ENCODE results near the gene NUP85. TPM values are rescaled to one million over a fixed set of nuclear protein-coding genes. Genes with fewer than 3 reads are reported as not detected.

NUP85 gene
- total RNA-seq, 3 donors from 2014 or later: 37.1 to 40.2 (median 37.7) TPM

DNA sequence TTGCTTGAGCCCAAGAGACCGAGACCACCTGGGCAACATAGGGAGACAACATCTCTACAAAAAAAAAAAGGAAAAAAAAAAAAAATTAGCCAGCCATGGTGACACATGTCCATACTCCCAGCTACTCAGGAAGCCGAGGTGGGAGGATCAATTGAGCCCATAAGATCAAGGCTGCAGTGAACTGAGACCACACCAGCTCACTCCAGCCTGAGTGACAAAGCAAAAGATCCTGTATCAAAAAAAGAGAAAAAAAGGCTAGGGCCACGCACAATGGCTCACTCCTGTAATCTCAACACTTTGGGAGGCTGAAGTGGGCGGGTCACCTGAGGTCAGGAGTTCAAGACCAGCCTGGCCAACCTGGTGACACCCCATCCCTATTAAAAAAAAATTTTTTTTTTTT lies 36.5 kb upstream of the NUP85 start:
- Histone ChIP-seq H3K27ac (no peak overlapping the region), H3K4me3 (no peak overlapping the region), H3K9me3 (no peaks in the 10 kb centered on the region), H3K36me3 (peaks cover 4% of the 10 kb centered on the region), H3K4me1 (no peaks in the 10 kb centered on the region), H3K27me3 (no peaks in the 10 kb centered on the region)
- DNase-seq (ENCODE audit: low spot score in 2 of 2): peak in 1 of 2 donors; percentile 15
- TF ChIP-seq, protein P1, sequence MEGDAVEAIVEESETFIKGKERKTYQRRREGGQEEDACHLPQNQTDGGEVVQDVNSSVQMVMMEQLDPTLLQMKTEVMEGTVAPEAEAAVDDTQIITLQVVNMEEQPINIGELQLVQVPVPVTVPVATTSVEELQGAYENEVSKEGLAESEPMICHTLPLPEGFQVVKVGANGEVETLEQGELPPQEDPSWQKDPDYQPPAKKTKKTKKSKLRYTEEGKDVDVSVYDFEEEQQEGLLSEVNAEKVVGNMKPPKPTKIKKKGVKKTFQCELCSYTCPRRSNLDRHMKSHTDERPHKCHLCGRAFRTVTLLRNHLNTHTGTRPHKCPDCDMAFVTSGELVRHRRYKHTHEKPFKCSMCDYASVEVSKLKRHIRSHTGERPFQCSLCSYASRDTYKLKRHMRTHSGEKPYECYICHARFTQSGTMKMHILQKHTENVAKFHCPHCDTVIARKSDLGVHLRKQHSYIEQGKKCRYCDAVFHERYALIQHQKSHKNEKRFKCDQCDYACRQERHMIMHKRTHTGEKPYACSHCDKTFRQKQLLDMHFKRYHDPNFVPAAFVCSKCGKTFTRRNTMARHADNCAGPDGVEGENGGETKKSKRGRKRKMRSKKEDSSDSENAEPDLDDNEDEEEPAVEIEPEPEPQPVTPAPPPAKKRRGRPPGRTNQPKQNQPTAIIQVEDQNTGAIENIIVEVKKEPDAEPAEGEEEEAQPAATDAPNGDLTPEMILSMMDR (IDR thresholded peaks at IDR 0.05): no peak
- TF ChIP-seq POLR2A (IDR thresholded peaks at IDR 0.05): no peak
- no peak for TF ChIP-seq POLR2AphosphoS5 (IDR thresholded peaks at IDR 0.05)
- intact Hi-C loops (cut with DNase I; ENCODE audit: low total_unique reads): no loop called here

DNA sequence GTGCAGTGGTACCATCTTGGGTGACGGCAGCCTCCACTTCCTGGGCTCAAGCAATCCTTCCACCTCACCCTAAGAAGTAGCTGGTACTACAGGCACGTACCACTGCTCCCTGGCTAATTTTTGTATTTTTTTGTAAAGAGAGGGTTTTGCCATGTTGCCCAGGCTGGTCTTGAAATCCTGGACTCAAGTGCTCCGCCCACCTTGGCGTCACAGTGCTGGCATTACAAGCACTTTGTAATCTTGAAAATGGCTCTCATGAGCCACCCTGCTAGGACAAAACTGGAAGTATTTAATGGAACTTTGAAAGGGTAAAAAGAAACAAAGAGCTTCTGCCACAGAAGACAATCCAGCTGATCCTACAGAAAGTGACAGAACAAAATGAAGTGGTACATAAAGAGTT lies 32.0 kb upstream of the NUP85 start:
- Histone ChIP-seq H3K9me3 (no peaks in the 10 kb centered on the region), H3K36me3 (peaks cover 4% of the 10 kb centered on the region), H3K27ac (no peak overlapping the region), H3K4me1 (no peaks in the 10 kb centered on the region), H3K27me3 (no peaks in the 10 kb centered on the region), H3K4me3 (no peak overlapping the region)
- TF ChIP-seq, protein P1 (IDR thresholded peaks at IDR 0.05): no peak
- TF ChIP-seq POLR2AphosphoS5 (IDR thresholded peaks at IDR 0.05) (no peak), POLR2A (IDR thresholded peaks at IDR 0.05) (no peak)
- intact Hi-C loops (cut with DNase I; ENCODE audit: low total_unique reads): no loop called here
- no peak for DNase-seq (ENCODE audit: low spot score in 2 of 2)

GRCh38 chr17:75174996-75175395 lies 30.5 kb upstream of the NUP85 start:
- Histone ChIP-seq H3K9me3 (no peaks in the 10 kb centered on the region), H3K27me3 (no peaks in the 10 kb centered on the region), H3K27ac (no peak overlapping the region), H3K4me1 (no peaks in the 10 kb centered on the region), H3K36me3 (peaks cover 4% of the 10 kb centered on the region), H3K4me3 (no peak overlapping the region)
- TF ChIP-seq POLR2AphosphoS5 (IDR thresholded peaks at IDR 0.05) (no peak), POLR2A (IDR thresholded peaks at IDR 0.05) (no peak)
- TF ChIP-seq, protein P1 (IDR thresholded peaks at IDR 0.05): no peak
- no peak for DNase-seq (ENCODE audit: low spot score in 2 of 2)
- intact Hi-C loops (cut with DNase I; ENCODE audit: low total_unique reads): no loop called here

DNA sequence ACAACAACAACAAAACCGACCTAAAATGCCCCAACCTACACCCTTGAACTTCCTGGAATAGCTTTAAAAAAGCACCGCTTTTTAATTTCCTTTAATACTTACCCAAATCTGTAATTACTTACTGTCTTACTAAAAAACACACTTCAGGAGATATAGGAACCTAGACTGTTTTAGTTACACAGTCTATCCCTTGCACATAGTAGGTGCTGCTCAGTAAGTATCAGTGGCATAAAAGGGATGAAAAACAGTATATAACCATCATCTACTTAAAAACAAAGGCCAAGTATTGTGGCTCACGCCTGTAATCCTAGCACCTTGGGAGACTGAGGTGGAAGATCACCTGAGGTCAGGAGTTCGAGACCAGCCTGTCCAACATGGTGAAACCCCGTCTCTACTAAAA lies 28.9 kb upstream of the NUP85 start:
- H3K27ac ChIP-seq: no peak overlapping the region
- no peak overlapping the region for H3K4me3 ChIP-seq
- TF ChIP-seq, protein P1 (IDR thresholded peaks at IDR 0.05): no peak
- TF ChIP-seq POLR2A (IDR thresholded peaks at IDR 0.05) (no peak), POLR2AphosphoS5 (IDR thresholded peaks at IDR 0.05) (no peak)
- intact Hi-C loops (cut with DNase I; ENCODE audit: low total_unique reads): no loop called here
- no peaks in the 10 kb centered on the region for H3K27me3 ChIP-seq
- H3K36me3 ChIP-seq: peaks cover 4% of the 10 kb centered on the region
- H3K4me1 ChIP-seq: peaks cover 0 to 6% of the 10 kb centered on the region in 2 donors
- no peaks in the 10 kb centered on the region for H3K9me3 ChIP-seq
- DNase-seq (ENCODE audit: low spot score in 2 of 2): no peak

DNA sequence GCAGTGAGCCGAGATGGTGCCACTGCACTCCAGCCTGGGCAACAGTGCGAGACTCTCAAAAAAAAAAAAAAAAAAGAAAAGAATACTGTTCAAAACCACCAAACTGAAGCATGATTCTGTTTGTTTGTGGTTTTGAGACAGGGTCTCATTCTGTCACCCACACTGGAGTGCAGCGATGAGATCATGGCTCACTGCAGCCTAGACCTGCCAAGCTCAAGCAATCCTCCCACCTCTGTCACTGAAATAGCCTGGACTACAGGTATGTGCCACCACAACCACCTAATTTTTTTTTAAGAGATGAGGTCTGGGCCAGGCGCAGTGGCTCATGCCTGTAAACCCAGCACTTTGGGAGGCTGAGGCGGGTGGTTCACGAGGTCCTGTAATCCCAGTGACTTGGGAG lies 27.0 kb upstream of the NUP85 start:
- peaks cover 4% of the 10 kb centered on the region for H3K36me3 ChIP-seq
- intact Hi-C loops (cut with DNase I; ENCODE audit: low total_unique reads): no loop called here
- no peak for DNase-seq (ENCODE audit: low spot score in 2 of 2)
- H3K4me3 ChIP-seq: no peak overlapping the region
- TF ChIP-seq POLR2A (IDR thresholded peaks at IDR 0.05): no peak
- TF ChIP-seq, protein P1 (IDR thresholded peaks at IDR 0.05): no peak
- TF ChIP-seq POLR2AphosphoS5 (IDR thresholded peaks at IDR 0.05): no peak
- no peaks in the 10 kb centered on the region for H3K9me3 ChIP-seq
- H3K4me1 ChIP-seq: peaks cover 0 to 6% of the 10 kb centered on the region in 2 donors
- no peaks in the 10 kb centered on the region for H3K27me3 ChIP-seq
- H3K27ac ChIP-seq: peak overlapping the region in 1 of 2 donors; percentile 34
